Erythroblast (primary cell): ENCODE measurements around the gene TRAPPC5.

Experiments used
- DNase-seq, 2 experiments: peaks; one replicate each; lab custom pipeline; 2025; lab: John Stamatoyannopoulos, UW
- GATA1 ChIP-seq: IDR thresholded peaks from 2 replicates; pipeline ENCODE4 v1.6.1; 2011; ENCODE audit warnings: low read depth, mild to moderate bottlenecking, control low read depth, low read length, moderate library complexity
- POLR2A ChIP-seq: IDR thresholded peaks from 2 replicates; pipeline ENCODE4 v1.6.1; 2011; ENCODE audit warnings: mild to moderate bottlenecking, low read length

The TRAPPC5 gene

GRCh38 chr19:7689165-7689564 lies 8.5 kb downstream of the TRAPPC5 start:
- no peak for DNase-seq
- TF ChIP-seq GATA1 (no peak), POLR2A (no peak)

- TF ChIP-seq POLR2A (no peak), GATA1 (no peak)
- no peak for DNase-seq
These were observed 10.2 kb downstream of the TRAPPC5 start for GRCh38 chr19:7690779-7691258.

- DNase-seq, result no peak
- TF ChIP-seq GATA1 (no peak), POLR2A (no peak)
These were observed 10.9 kb downstream of the TRAPPC5 start for GRCh38 chr19:7691497-7691896.

- DNase-seq, result no peak
- TF ChIP-seq GATA1, result no peak
- TF ChIP-seq POLR2A, result no peak
These were observed 11.9 kb downstream of the TRAPPC5 start for GRCh38 chr19:7692417-7693088.

- TF ChIP-seq GATA1 (no peak), POLR2A (no peak)
- no peak for DNase-seq
These were observed 13.9 kb downstream of the TRAPPC5 start for GRCh38 chr19:7694499-7694898.

GRCh38 chr19:7697721-7698287 lies 17.2 kb downstream of the TRAPPC5 start:
- no peak for DNase-seq
- no peak for TF ChIP-seq POLR2A
- TF ChIP-seq GATA1, result no peak

GRCh38 chr19:7698583-7698982 lies 17.9 kb downstream of the TRAPPC5 start:
- DNase-seq, result no peak
- TF ChIP-seq POLR2A (no peak), GATA1 (no peak)

- TF ChIP-seq GATA1 (no peak), POLR2A (no peak)
- no peak for DNase-seq
These were observed 18.4 kb downstream of the TRAPPC5 start for GRCh38 chr19:7699003-7699402.

- peak; percentile 58 to 74 for DNase-seq
- no peak for TF ChIP-seq GATA1
- no peak for TF ChIP-seq POLR2A
These were observed 19.1 kb downstream of the TRAPPC5 start for GRCh38 chr19:7699417-7700401.

GRCh38 chr19:7701049-7701653 lies 20.5 kb downstream of the TRAPPC5 start:
- DNase-seq, result no peak
- no peak for TF ChIP-seq POLR2A

GRCh38 chr19:7701654-7702457 lies 21.2 kb downstream of the TRAPPC5 start, which contains the start of gene FCER2:
TSS of gene FCER2 (minus strand) at chr19:7702131. CDS start at chr19:7699760, 2,371 bp downstream.
- no peak for DNase-seq
- TF ChIP-seq POLR2A, result no peak
- no peak for TF ChIP-seq GATA1

- TF ChIP-seq POLR2A (no peak), GATA1 (no peak)
- no peak for DNase-seq
These were observed 22.7 kb downstream of the TRAPPC5 start for GRCh38 chr19:7703332-7703731.
